OCI-LY1 (cell line): Measurements from ENCODE around the gene ADCY4.

ENCODE experiments used
- H2AFZ ChIP-seq: fragments of 200-600 bp; sonication (generic), shearing (Covaris generic); 2 replicates; pipeline ENCODE4 v1.6.0; 2014; ENCODE audit warnings: antibody characterized with exemption, mild to moderate bottlenecking, low read length
- H3F3A ChIP-seq: fragments of 200-600 bp; sonication (generic), shearing (Covaris generic); 2 replicates; pipeline ENCODE4 v1.6.0; 2014; ENCODE audit warnings: mild to moderate bottlenecking, antibody characterized with exemption, low read length, moderate library complexity; ENCODE audit not compliant: insufficient read depth
- H3K27ac ChIP-seq: fragments of 200-600 bp; sonication (generic); 2 replicates; pipeline ENCODE4 v1.5.1; 2014; ENCODE audit warnings: low read length, mixed run types, mild to moderate bottlenecking, low read depth; ENCODE audit not compliant: poor library complexity, severe bottlenecking
- H3K27me3 ChIP-seq: fragments of 200-600 bp; sonication (generic); 2 replicates; pipeline ENCODE4 v1.6.0; 2014; ENCODE audit warnings: antibody characterized with exemption, mild to moderate bottlenecking, low read length, moderate library complexity; ENCODE audit not compliant: insufficient read depth
- H3K36me3 ChIP-seq: fragments of 200-600 bp; sonication (generic); 2 replicates; pipeline ENCODE4 v1.6.1; 2014; ENCODE audit warnings: mild to moderate bottlenecking, antibody characterized with exemption, low read length, moderate library complexity, mixed read lengths; ENCODE audit not compliant: insufficient read depth
- H3K4me1 ChIP-seq: fragments of 200-600 bp; sonication (generic); 2 replicates; pipeline ENCODE4 v1.5.1; 2014; ENCODE audit warnings: mild to moderate bottlenecking, low read length, moderate library complexity; ENCODE audit not compliant: insufficient read depth, severe bottlenecking
- H3K4me2 ChIP-seq: fragments of 200-600 bp; sonication (generic), shearing (Covaris generic); 2 replicates; pipeline ENCODE4 v1.6.1; 2014; ENCODE audit warnings: low read length
- H3K4me3 ChIP-seq: fragments of 200-600 bp; sonication (generic); 2 replicates; pipeline ENCODE4 v1.5.1; 2014; ENCODE audit warnings: low read length, low read depth, mild to moderate bottlenecking, mixed read lengths; ENCODE audit not compliant: poor library complexity, severe bottlenecking
- H3K79me2 ChIP-seq: fragments of 200-600 bp; shearing (Covaris generic); 2 replicates; pipeline ENCODE4 v1.6.1; 2016; ENCODE audit warnings: mixed run types, low read length, mixed read lengths; ENCODE audit not compliant: insufficient read depth
- H3K9ac ChIP-seq: fragments of 200-600 bp; sonication (generic), shearing (Covaris generic); 2 replicates; pipeline ENCODE4 v1.6.1; 2014; ENCODE audit warnings: mild to moderate bottlenecking, low read length, mixed read lengths
- H3K9me2 ChIP-seq: fragments of 200-600 bp; sonication (generic), shearing (Covaris generic); 2 replicates; pipeline ENCODE4 v1.6.1; 2014; ENCODE audit warnings: low read depth, mild to moderate bottlenecking, low read length, mixed read lengths
- H3K9me3 ChIP-seq: fragments of 200-600 bp; shearing (Covaris generic); 2 replicates; pipeline ENCODE4 v1.6.1; 2014; ENCODE audit warnings: low read length, mixed read lengths
- H4K20me1 ChIP-seq: fragments of 200-600 bp; sonication (generic), shearing (Covaris generic); 2 replicates; pipeline ENCODE4 v1.6.0; 2016; ENCODE audit warnings: mild to moderate bottlenecking, low read length; ENCODE audit not compliant: insufficient read depth
- EZH2 ChIP-seq: fragments of 200-600 bp; sonication (generic), shearing (Covaris generic); IDR thresholded peaks from 2 replicates; pipeline ENCODE4 v1.8.0; 2017; ENCODE audit warnings: borderline replicate concordance, mixed run types, mild to moderate bottlenecking, antibody characterized with exemption, low read length, moderate library complexity, mixed read lengths
- TF ChIP-seq, protein P1 (sequence below): fragments of 200-600 bp; sonication (generic), shearing (Covaris generic); IDR thresholded peaks from 2 replicates; pipeline ENCODE4 v1.5.1; 2017; ENCODE audit warnings: mild to moderate bottlenecking, antibody characterized with exemption, low read length, moderate library complexity, mixed read lengths

Gene ADCY4

DNA sequence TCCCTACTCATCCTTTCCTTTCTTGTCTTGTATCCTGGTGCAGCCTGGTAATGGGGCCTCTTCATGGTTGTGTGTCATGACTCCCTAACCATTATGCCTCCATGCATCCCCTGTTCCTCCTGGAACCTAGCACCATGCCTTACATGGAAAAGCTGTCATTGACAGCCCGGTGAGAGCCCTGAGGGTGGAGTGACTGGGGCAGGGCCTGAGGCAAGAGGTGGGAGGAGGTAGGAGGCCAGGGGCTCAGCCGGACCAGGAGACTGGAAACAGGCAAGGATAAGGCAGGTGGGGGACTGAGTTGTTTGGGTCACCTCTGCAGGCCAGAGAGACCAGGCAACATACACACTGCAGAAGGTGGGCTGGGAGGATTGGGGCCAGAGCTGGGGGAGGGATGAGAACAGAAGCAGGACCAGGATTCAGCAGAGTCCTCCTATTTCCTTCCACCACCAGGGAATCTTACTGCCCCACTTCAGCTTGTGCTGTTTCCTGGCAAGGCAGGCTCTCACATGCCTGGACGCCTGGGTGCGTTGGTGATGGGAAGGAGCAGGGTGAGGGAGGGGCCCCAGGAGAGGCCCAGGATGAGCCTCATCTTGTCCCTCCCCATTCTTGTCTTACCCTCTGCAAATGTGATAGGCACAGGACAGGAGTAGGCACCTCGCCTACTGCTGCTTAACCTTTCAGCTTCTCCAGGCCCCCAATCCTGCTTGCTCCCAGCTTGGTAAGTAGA, 25.2 kb downstream of the ADCY4 start, which contains the start of gene LTB4R2:
Gene LTB4R2 (plus strand): TSS at position 603 of the 727 bp plus-strand sequence. CDS start 525 bp downstream, outside the sequence.
- H3K4me3 ChIP-seq: peak within 1 kb of the TSS; percentile 55
- no peaks in the 10 kb centered on the region for H3K9me2 ChIP-seq
- H3K9me3 ChIP-seq: no peaks in the 10 kb centered on the region
- H3K4me1 ChIP-seq: peaks cover 32% of the 10 kb centered on the region
- H3F3A ChIP-seq: no peaks in the 10 kb centered on the region
- peak within 1 kb of the TSS; percentile 45 for H3K27ac ChIP-seq
- peak within 1 kb of the TSS; percentile 64 for H3K4me2 ChIP-seq
- TF ChIP-seq, protein P1, sequence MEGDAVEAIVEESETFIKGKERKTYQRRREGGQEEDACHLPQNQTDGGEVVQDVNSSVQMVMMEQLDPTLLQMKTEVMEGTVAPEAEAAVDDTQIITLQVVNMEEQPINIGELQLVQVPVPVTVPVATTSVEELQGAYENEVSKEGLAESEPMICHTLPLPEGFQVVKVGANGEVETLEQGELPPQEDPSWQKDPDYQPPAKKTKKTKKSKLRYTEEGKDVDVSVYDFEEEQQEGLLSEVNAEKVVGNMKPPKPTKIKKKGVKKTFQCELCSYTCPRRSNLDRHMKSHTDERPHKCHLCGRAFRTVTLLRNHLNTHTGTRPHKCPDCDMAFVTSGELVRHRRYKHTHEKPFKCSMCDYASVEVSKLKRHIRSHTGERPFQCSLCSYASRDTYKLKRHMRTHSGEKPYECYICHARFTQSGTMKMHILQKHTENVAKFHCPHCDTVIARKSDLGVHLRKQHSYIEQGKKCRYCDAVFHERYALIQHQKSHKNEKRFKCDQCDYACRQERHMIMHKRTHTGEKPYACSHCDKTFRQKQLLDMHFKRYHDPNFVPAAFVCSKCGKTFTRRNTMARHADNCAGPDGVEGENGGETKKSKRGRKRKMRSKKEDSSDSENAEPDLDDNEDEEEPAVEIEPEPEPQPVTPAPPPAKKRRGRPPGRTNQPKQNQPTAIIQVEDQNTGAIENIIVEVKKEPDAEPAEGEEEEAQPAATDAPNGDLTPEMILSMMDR: no peak
- no peak for TF ChIP-seq EZH2
- no peaks in the 10 kb centered on the region for H3K27me3 ChIP-seq
- H2AFZ ChIP-seq: no peak within 1 kb of the TSS
- no peaks in the 10 kb centered on the region for H3K79me2 ChIP-seq
- H3K9ac ChIP-seq: peak within 1 kb of the TSS; percentile 65; the same call in 1 of the 2 replicates
- no peaks in the 10 kb centered on the region for H4K20me1 ChIP-seq
- peaks cover 41% of the 10 kb centered on the region for H3K36me3 ChIP-seq

DNA sequence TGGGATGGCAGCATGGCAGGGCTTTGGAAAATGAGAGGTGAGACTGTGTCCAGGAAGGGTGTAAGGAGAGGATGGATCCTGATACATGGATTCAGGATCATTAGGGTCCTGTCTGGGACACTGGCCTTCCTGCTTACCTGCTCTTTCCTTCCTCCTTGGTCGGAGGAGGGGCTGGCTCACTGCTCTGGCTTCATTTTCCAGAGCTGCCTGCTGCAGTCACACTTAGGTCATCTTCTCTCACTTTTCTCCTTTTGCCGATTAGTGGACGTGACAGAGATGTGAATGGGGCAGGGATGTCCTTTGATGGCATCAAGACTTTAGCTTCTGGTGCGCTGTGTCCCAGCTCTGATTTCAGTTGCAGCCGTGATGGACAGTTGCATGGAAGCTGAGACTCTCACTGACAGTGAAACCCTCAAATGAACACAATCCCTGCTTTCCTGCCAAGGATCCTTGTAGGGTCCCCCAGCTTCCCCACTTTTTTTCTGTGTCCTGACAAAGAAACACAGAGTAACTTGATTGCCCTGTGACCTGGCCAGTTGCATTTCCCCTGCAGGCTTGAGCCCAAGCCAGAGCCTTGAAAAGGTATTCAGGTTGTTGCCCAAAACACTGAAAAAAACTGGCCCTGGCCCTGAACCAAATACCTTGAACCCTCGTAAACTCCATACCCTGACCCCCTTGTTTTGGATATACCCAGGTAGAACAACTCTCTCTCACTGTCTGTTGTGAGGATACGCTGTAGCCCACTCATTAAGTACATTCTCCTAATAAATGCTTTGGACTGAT, 26.3 kb downstream of the ADCY4 start:
- peaks cover 32% of the 10 kb centered on the region for H3K4me1 ChIP-seq
- no peaks in the 10 kb centered on the region for H4K20me1 ChIP-seq
- H3K9ac ChIP-seq: no peak overlapping the region
- H3K9me2 ChIP-seq: no peaks in the 10 kb centered on the region
- no peaks in the 10 kb centered on the region for H3K79me2 ChIP-seq
- no peaks in the 10 kb centered on the region for H3K9me3 ChIP-seq
- no peak overlapping the region for H3K4me2 ChIP-seq
- no peak overlapping the region for H3K27ac ChIP-seq
- H3K4me3 ChIP-seq: no peak overlapping the region
- no peaks in the 10 kb centered on the region for H3F3A ChIP-seq
- no peak for TF ChIP-seq EZH2
- TF ChIP-seq, protein P1: peak; percentile 4; the same call in 1 of the 2 replicates
- H2AFZ ChIP-seq: no peak overlapping the region
- H3K36me3 ChIP-seq: peaks cover 53% of the 10 kb centered on the region
- H3K27me3 ChIP-seq: no peaks in the 10 kb centered on the region

DNA sequence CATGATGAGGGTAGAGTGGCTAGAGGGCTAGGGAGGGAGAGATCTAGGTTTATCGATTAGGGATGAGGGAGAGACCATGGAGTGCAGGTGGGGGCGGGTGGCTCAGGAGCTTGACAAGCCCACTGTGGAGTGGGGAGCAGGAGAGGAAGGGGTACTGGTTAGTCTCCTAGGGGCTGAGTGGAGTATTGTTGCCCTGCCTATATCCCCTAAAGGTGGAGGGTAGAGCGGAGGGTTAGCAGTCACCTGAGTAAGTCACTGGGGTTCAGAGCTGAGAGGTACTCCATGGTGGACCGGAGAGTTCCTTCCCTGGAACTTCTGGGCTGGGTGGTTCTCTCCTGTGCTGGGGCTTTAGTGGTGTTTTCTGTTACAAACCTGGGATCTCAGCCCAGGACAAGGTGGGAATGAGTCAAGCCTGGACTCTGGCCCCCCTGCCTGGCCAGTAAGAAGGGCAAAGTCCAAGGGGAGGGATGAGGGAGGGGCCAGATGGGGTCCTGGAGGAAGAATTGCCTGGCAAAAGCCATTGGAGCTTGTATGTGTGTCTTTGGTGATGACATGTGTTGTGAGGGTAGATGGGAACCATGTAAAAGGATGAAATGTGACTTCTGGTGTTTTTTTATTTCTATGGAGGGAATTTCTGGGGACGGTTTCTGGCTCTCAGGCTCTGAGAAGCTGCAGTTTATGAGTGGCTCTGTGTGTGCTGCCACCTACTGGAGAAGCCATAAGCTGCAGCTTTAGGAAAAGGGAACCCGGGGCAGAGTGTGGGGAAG, 27.1 kb downstream of the ADCY4 start, which contains the start of gene CIDEB:
Gene CIDEB (minus strand): TSS at position 403 of the 767 bp plus-strand sequence. CDS start 119 bp downstream, at position 284.
- H3K27ac ChIP-seq: no peak within 1 kb of the TSS
- H3K4me3 ChIP-seq: no peak within 1 kb of the TSS
- no peak within 1 kb of the TSS for H2AFZ ChIP-seq
- no peak within 1 kb of the TSS for H3K4me2 ChIP-seq
- no peaks in the 10 kb centered on the region for H3K9me2 ChIP-seq
- no peaks in the 10 kb centered on the region for H3K27me3 ChIP-seq
- no peaks in the 10 kb centered on the region for H3F3A ChIP-seq
- no peak within 1 kb of the TSS for H3K9ac ChIP-seq
- no peaks in the 10 kb centered on the region for H4K20me1 ChIP-seq
- H3K9me3 ChIP-seq: no peaks in the 10 kb centered on the region
- no peaks in the 10 kb centered on the region for H3K79me2 ChIP-seq
- no peak for TF ChIP-seq EZH2
- TF ChIP-seq, protein P1: peak; percentile 96
- peaks cover 29% of the 10 kb centered on the region for H3K4me1 ChIP-seq
- H3K36me3 ChIP-seq: peaks cover 61% of the 10 kb centered on the region
